BE2C (cell line): Measurements from ENCODE around the gene MOK.

Experiments used
- DNase-seq: peaks from one replicate; pipeline ENCODE4 v3.0.0-alpha.2; 2020
- H3K27me3 ChIP-seq: fragments of 250-450 bp; sonication (Bioruptor Pico); 2 replicates; pipeline ENCODE4 v1.5.1; 2020; ENCODE audit warnings: mild to moderate bottlenecking
- H3K36me3 ChIP-seq: fragments of 250-450 bp; sonication (Bioruptor Pico); 2 replicates; pipeline ENCODE4 v1.5.1; 2020; ENCODE audit warnings: mild to moderate bottlenecking
- H3K4me1 ChIP-seq: fragments of 250-450 bp; sonication (Bioruptor Pico); 2 replicates; pipeline ENCODE4 v1.5.1; 2020
- H3K4me3 ChIP-seq: 2 replicates; pipeline ENCODE4 v1.5.1; 2011; ENCODE audit warnings: low read depth, low read length
- H3K9me3 ChIP-seq: fragments of 250-450 bp; sonication (Bioruptor Pico); 2 replicates; pipeline ENCODE4 v1.5.1; 2020
- CTCF ChIP-seq: IDR thresholded peaks from 2 replicates; pipeline ENCODE4 v1.5.1; 2012; ENCODE audit warnings: mild to moderate bottlenecking, low read depth, low read length

MOK gene

DNA sequence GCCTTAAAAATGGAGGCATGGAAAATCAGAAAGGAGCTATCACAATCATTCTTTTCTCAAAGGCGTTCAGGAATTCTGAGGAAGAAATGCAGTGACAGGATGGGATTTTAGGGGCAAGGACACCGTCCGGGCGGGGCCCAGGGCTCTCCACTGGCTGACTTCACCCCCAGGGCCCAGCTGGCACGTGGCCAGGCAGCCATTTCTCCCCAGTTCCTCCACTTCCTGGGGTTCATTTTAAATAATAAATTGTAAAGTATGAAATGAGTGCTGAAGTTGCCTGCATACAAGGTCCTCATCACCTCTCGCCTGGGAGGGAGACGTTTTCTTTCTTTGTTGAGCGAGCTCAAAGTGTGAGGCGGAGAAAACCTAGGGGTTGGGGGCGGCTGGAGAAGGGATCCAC is 91.5 kb downstream of the MOK start:
- H3K4me3 ChIP-seq, result no peak overlapping the region
- peaks cover 32% of the 10 kb centered on the region for H3K36me3 ChIP-seq
- peaks cover 3% of the 10 kb centered on the region; the same call in 1 of the 2 replicates for H3K4me1 ChIP-seq
- DNase-seq, result no peak
- no peaks in the 10 kb centered on the region for H3K9me3 ChIP-seq
- no peaks in the 10 kb centered on the region for H3K27me3 ChIP-seq
- TF ChIP-seq CTCF, result no peak

- TF ChIP-seq CTCF, result no peak
- no peak for DNase-seq
- peaks cover 32% of the 10 kb centered on the region for H3K36me3 ChIP-seq
- no peaks in the 10 kb centered on the region for H3K27me3 ChIP-seq
- H3K4me3 ChIP-seq, result no peak overlapping the region
- H3K4me1 ChIP-seq, result peaks cover 3% of the 10 kb centered on the region; the same call in 1 of the 2 replicates
- H3K9me3 ChIP-seq, result no peaks in the 10 kb centered on the region
Observed at GRCh38 chr14:102212845-102213244, 92.1 kb downstream of the MOK start.

DNA sequence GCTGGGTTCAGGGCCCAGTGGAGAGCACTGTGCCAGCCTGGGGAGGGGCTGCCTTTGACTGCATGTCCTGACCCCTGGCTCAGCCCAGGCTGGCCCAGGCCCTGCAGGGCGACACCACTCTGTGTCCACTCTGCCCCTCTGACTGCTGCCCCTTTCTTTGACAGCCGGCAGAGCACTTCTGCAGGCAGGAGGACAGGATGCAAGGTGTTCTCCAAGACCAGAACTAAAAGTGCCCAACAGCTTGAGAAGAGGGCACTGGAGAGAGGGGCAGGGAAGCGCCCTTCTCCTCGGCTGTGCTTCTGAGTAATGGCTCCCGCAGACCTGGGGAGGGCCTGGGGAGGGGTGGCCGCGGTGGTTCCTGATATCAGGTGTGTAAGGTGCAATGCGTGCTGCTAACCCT is 92.6 kb downstream of the MOK start:
- peaks cover 3% of the 10 kb centered on the region; the same call in 1 of the 2 replicates for H3K4me1 ChIP-seq
- no peak for TF ChIP-seq CTCF
- no peak for DNase-seq
- no peak overlapping the region for H3K4me3 ChIP-seq
- H3K36me3 ChIP-seq, result peaks cover 31% of the 10 kb centered on the region
- H3K27me3 ChIP-seq, result no peaks in the 10 kb centered on the region
- H3K9me3 ChIP-seq, result no peaks in the 10 kb centered on the region

DNA sequence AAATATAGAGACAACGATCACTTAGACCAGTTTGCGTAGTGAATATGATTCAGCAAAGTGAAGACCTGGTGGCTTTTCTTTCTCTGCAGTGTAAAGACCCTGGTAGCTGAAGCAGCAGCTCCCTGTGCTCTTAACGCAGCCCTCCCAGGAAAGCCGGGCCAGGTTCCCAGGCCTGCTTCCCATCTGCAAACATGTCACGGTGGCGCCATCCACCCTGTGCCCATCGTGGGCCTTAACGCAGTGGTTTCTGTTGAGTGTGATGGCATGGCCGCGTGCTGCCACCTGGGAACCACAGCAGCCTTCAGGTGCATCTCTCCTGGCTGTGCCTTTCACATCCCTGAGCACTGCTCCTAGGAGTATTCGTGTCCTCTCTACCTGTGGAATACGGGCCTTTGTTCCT is 93.7 kb downstream of the MOK start:
- Histone ChIP-seq H3K4me1 (peaks cover 8% of the 10 kb centered on the region), H3K27me3 (no peaks in the 10 kb centered on the region), H3K4me3 (no peak overlapping the region), H3K9me3 (no peaks in the 10 kb centered on the region), H3K36me3 (peaks cover 27% of the 10 kb centered on the region)
- no peak for TF ChIP-seq CTCF
- no peak for DNase-seq

DNA sequence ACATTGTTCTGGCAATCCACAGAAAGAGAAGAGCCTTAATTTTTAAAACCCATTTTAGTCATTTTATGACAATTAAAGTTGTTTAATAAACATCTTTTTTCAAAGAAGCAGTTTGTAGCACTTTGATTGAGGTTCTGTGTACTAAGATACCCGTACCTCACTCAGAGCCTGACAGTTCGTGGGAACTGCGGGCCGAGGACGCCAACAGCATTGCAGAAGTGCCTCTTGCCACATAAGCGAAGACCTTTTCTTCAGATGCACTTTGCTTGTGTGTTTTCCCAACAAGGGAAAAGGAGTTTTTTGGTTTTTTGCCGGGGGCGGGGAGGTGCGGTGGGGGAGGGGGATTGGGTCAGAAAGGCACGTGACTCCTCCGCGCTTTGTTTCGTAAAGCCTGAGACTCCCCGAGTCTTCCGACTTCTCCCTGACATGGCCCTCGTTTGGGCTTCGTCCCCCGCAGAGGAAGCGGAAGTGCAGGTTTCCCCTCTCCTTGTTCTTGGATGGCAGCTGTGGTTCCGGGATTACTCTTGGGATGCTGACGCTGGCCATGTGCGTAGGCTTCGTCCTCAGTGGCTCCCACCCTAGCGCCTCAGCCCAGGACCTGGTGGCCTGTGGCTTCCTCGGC is 94.4 kb downstream of the MOK start:
- peaks cover 28% of the 10 kb centered on the region for H3K36me3 ChIP-seq
- DNase-seq, result no peak
- no peak for TF ChIP-seq CTCF

GRCh38 chr14:102209224-102209966 is 95.6 kb downstream of the MOK start:
- Histone ChIP-seq H3K27me3 (no peaks in the 10 kb centered on the region), H3K4me1 (peaks cover 12% of the 10 kb centered on the region), H3K36me3 (peaks cover 39% of the 10 kb centered on the region), H3K9me3 (no peaks in the 10 kb centered on the region), H3K4me3 (no peak overlapping the region)
- peak; percentile 69 for DNase-seq
- TF ChIP-seq CTCF, result peak; percentile 74

More for the DNA sequence above, 94.4 kb downstream of the MOK start:
- H3K9me3 ChIP-seq, result no peaks in the 10 kb centered on the region
- H3K4me1 ChIP-seq, result peaks cover 12% of the 10 kb centered on the region
- H3K27me3 ChIP-seq, result no peaks in the 10 kb centered on the region
- H3K4me3 ChIP-seq, result no peak overlapping the region
